NB4 (cell line): Measurements from ENCODE around the gene RXRA.
A peak's percentile ranks its signal among the peaks of the same experiment; 100 is the strongest.

Experiments used
- CTCF ChIP-seq: IDR thresholded peaks from one replicate; pipeline ENCODE4 v1.5.1; 2012; ENCODE audit warnings: low read depth, low read length
- MAX ChIP-seq: IDR thresholded peaks from 2 replicates; pipeline ENCODE4 v1.6.1; 2011; ENCODE audit warnings: low read depth, low read length
- POLR2A ChIP-seq: IDR thresholded peaks from 2 replicates; pipeline ENCODE4 v1.6.1; 2011; ENCODE audit warnings: mild to moderate bottlenecking; ENCODE audit not compliant: insufficient read length; ENCODE audit errors: extremely low read depth

- TF ChIP-seq CTCF: no peak
- peak; percentile 36; the same call in 1 of the 2 replicates for TF ChIP-seq MAX
- no peak for TF ChIP-seq POLR2A
Measured at GRCh38 chr9:134366223-134367031, 40.2 kb downstream of the RXRA start.
